ENCODE results near the gene EDEM1.

DNA sequence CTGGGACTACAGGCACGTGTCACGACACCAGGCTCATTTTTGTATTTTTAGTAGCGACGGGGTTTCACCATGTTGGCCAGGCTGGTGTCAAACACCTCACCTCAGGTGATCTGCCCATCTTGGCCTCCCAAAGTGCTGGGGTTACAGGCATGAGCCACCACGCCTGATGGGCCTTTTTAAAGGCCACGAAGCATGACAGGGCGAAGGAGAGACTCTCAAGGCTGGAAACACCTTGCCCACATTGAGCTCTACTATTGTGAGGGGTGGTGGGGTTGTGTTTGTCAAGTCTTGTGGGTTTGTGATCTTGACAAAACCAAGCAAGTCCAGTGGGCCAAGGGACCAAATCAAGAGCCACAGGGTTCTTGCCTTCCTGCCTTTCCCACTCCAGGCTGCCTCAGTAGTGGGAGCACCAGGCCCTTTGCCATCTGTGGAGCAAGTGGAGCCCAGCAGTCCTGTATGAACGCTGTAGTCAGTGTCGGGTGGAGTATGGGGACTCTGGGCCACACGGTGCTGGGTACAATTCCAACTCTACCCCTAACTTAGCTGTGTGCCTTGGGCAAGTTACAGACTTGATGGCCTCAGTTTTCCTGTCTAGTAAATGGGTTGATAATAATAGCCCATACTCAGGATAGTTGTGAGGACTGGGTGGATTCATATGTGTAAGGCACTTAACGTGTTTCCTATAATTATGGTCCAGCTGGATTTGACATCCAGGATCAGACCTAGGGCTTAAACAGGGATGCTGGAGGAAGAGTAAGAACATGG lies 33.3 kb downstream of the EDEM1 start:
- TF ChIP-seq, protein P1, sequence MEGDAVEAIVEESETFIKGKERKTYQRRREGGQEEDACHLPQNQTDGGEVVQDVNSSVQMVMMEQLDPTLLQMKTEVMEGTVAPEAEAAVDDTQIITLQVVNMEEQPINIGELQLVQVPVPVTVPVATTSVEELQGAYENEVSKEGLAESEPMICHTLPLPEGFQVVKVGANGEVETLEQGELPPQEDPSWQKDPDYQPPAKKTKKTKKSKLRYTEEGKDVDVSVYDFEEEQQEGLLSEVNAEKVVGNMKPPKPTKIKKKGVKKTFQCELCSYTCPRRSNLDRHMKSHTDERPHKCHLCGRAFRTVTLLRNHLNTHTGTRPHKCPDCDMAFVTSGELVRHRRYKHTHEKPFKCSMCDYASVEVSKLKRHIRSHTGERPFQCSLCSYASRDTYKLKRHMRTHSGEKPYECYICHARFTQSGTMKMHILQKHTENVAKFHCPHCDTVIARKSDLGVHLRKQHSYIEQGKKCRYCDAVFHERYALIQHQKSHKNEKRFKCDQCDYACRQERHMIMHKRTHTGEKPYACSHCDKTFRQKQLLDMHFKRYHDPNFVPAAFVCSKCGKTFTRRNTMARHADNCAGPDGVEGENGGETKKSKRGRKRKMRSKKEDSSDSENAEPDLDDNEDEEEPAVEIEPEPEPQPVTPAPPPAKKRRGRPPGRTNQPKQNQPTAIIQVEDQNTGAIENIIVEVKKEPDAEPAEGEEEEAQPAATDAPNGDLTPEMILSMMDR (IDR thresholded peaks at IDR 0.05) = no peak
- no peak for TF ChIP-seq POLR2A (IDR thresholded peaks at IDR 0.05)
